Chondrocyte (in vitro differentiated cells): ENCODE results near the gene DSE. TPM values are rescaled to one million over a fixed set of nuclear protein-coding genes. Genes with fewer than 3 reads are reported as not detected.
A peak's percentile ranks its signal among the peaks of the same experiment; 100 is the strongest.

Source experiments
- DNase-seq: peaks from one replicate; pipeline ENCODE4 v3.0.0; 2021; ENCODE audit warnings: mixed read lengths, low spot score
- H3K27ac Mint-ChIP-seq: one replicate; pipeline ENCODE4 v1.8.0; 2021; ENCODE audit warnings: mild to moderate bottlenecking, moderate library complexity, mixed read lengths; ENCODE audit not compliant: unreplicated experiment
- H3K27me3 Mint-ChIP-seq: 2 replicates; pipeline ENCODE4 v1.8.0; 2021; ENCODE audit warnings: low read depth, mixed read lengths
- H3K36me3 Mint-ChIP-seq: 2 replicates; pipeline ENCODE4 v1.8.0; 2021; ENCODE audit warnings: low read depth, mixed read lengths
- H3K4me1 Mint-ChIP-seq: 2 replicates; pipeline ENCODE4 v1.8.0; 2021; ENCODE audit warnings: low read depth, mild to moderate bottlenecking, mixed read lengths
- H3K4me3 Mint-ChIP-seq: one replicate; pipeline ENCODE4 v1.8.0; 2021; ENCODE audit warnings: mild to moderate bottlenecking, moderate library complexity, mixed read lengths; ENCODE audit not compliant: unreplicated experiment
- H3K9me3 Mint-ChIP-seq: 2 replicates; pipeline ENCODE4 v1.8.0; 2021; ENCODE audit warnings: low read depth, mixed read lengths
- CTCF ChIP-seq: fragments of 200-600 bp; sonication (generic); IDR thresholded peaks from 2 replicates; pipeline ENCODE4 v1.5.0; 2021; ENCODE audit warnings: antibody characterized with exemption, mild to moderate bottlenecking, moderate library complexity
- total RNA-seq: library from RNA; stranded (reverse); gene quantifications from 3 replicates; pipeline ENCODE4 v1.2.1, GENCODE V29; 2021

DSE gene
- total RNA-seq, 1 donor from 2014 or later, result 78.0 TPM

GRCh38 chr6:116459927-116460326 lies 89.2 kb downstream of the DSE start:
- Mint-ChIP-seq H3K36me3 (no peaks in the 10 kb centered on the region), H3K4me3 (no peak overlapping the region), H3K27ac (no peak overlapping the region), H3K27me3 (no peaks in the 10 kb centered on the region), H3K9me3 (no peaks in the 10 kb centered on the region), H3K4me1 (peaks cover 13% of the 10 kb centered on the region)
- TF ChIP-seq CTCF, result no peak
- DNase-seq, result no peak

- TF ChIP-seq CTCF, result no peak
- peaks cover 13% of the 10 kb centered on the region for H3K4me1 Mint-ChIP-seq
- H3K36me3 Mint-ChIP-seq, result no peaks in the 10 kb centered on the region
- DNase-seq, result no peak
- H3K4me3 Mint-ChIP-seq, result peak within 1 kb of the TSS; percentile 61
- no peaks in the 10 kb centered on the region for H3K27me3 Mint-ChIP-seq
- no peak within 1 kb of the TSS for H3K27ac Mint-ChIP-seq
- no peaks in the 10 kb centered on the region for H3K9me3 Mint-ChIP-seq
These were observed 90.7 kb downstream of the DSE start, which contains the start of gene CALHM6 for GRCh38 chr6:116461331-116461931. Gene CALHM6 (plus strand): TSS chr6:116461375. CDS start chr6:116461930, 555 bp downstream.

GRCh38 chr6:116461932-116462885 lies 91.5 kb downstream of the DSE start:
- Mint-ChIP-seq H3K4me1 (peaks cover 13% of the 10 kb centered on the region), H3K27me3 (no peaks in the 10 kb centered on the region)

GRCh38 chr6:116463301-116463700 lies 92.6 kb downstream of the DSE start:
- Mint-ChIP-seq H3K27me3 (no peaks in the 10 kb centered on the region), H3K9me3 (no peaks in the 10 kb centered on the region), H3K4me1 (peaks cover 13% of the 10 kb centered on the region), H3K36me3 (no peaks in the 10 kb centered on the region), H3K4me3 (no peak overlapping the region), H3K27ac (no peak overlapping the region)
- no peak for TF ChIP-seq CTCF
- no peak for DNase-seq

More at GRCh38 chr6:116461932-116462885, 91.5 kb downstream of the DSE start:
- H3K27ac Mint-ChIP-seq, result no peak overlapping the region
- peak; percentile 23 for TF ChIP-seq CTCF
- no peaks in the 10 kb centered on the region for H3K36me3 Mint-ChIP-seq
- H3K4me3 Mint-ChIP-seq, result peak overlapping the region; percentile 61
- DNase-seq, result no peak
- no peaks in the 10 kb centered on the region for H3K9me3 Mint-ChIP-seq

- Mint-ChIP-seq H3K27ac (no peak overlapping the region), H3K4me1 (peaks cover 13% of the 10 kb centered on the region), H3K4me3 (no peak overlapping the region), H3K9me3 (peaks cover 4% of the 10 kb centered on the region), H3K36me3 (no peaks in the 10 kb centered on the region), H3K27me3 (no peaks in the 10 kb centered on the region)
- DNase-seq, result no peak
- no peak for TF ChIP-seq CTCF
These were observed 94.5 kb downstream of the DSE start for GRCh38 chr6:116465246-116465645.
